ENCODE data around the gene RELL1. TPM values are rescaled to one million over a fixed set of nuclear protein-coding genes. Genes with fewer than 3 reads are reported as not detected.

Gene RELL1
- total RNA-seq, 2 donors from 2014 or later, result 25.3 to 33.9 TPM

GRCh38 chr4:37690976-37691375, 4.8 kb upstream of the RELL1 start:
- no peak for TF ChIP-seq CTCF (IDR thresholded peaks at IDR 0.05)
- H3K27ac ChIP-seq, result no peak overlapping the region
- no peaks in the 10 kb centered on the region for H3K36me3 ChIP-seq
- no peaks in the 10 kb centered on the region for H3K9me3 ChIP-seq
- no peaks in the 10 kb centered on the region for H3K27me3 ChIP-seq
- H3K4me3 ChIP-seq, result no peak overlapping the region
- H3K4me1 ChIP-seq, result peaks cover 0 to 8% of the 10 kb centered on the region in 2 donors
- no peak for DNase-seq (ENCODE audit: low spot score)

- Histone ChIP-seq H3K36me3 (no peaks in the 10 kb centered on the region), H3K9me3 (no peaks in the 10 kb centered on the region), H3K4me1 (peaks cover 0 to 19% of the 10 kb centered on the region in 2 donors), H3K4me3 (no peak overlapping the region), H3K27ac (no peak overlapping the region), H3K27me3 (no peaks in the 10 kb centered on the region)
- no peak for TF ChIP-seq CTCF (IDR thresholded peaks at IDR 0.05)
- DNase-seq (ENCODE audit: low spot score), result no peak
Measured at GRCh38 chr4:37689353-37690095, 3.3 kb upstream of the RELL1 start.

GRCh38 chr4:37687681-37688080, 1.5 kb upstream of the RELL1 start:
- no peak for TF ChIP-seq CTCF (IDR thresholded peaks at IDR 0.05)
- H3K9me3 ChIP-seq, result no peaks in the 10 kb centered on the region
- no peak overlapping the region for H3K4me3 ChIP-seq

GRCh38 chr4:37687194-37687562, 1.0 kb upstream of the RELL1 start:
- H3K27me3 ChIP-seq, result no peaks in the 10 kb centered on the region
- peak overlapping the region; percentile 75 to 80 for H3K27ac ChIP-seq
- H3K4me1 ChIP-seq, result peaks cover 0 to 32% of the 10 kb centered on the region in 2 donors
- H3K4me3 ChIP-seq, result peak overlapping the region; percentile 57 to 97
- DNase-seq (ENCODE audit: low spot score), result no peak
- H3K9me3 ChIP-seq, result no peaks in the 10 kb centered on the region
- no peak for TF ChIP-seq CTCF (IDR thresholded peaks at IDR 0.05)
- no peaks in the 10 kb centered on the region for H3K36me3 ChIP-seq

More at GRCh38 chr4:37687681-37688080, 1.5 kb upstream of the RELL1 start:
- Histone ChIP-seq H3K27ac (peak overlapping the region in 1 of 2 donors; percentile 75), H3K27me3 (no peaks in the 10 kb centered on the region), H3K36me3 (no peaks in the 10 kb centered on the region), H3K4me1 (peaks cover 0 to 32% of the 10 kb centered on the region in 2 donors)
- DNase-seq (ENCODE audit: low spot score), result no peak

GRCh38 chr4:37685823-37686372, 278 bp downstream of the RELL1 start:
- Histone ChIP-seq H3K9me3 (no peaks in the 10 kb centered on the region), H3K4me3 (peak overlapping the region; percentile 97), H3K36me3 (no peaks in the 10 kb centered on the region), H3K4me1 (peaks cover 0 to 32% of the 10 kb centered on the region in 2 donors), H3K27me3 (no peaks in the 10 kb centered on the region), H3K27ac (peak overlapping the region; percentile 98 to 99)
- DNase-seq (ENCODE audit: low spot score), result no peak
- no peak for TF ChIP-seq CTCF (IDR thresholded peaks at IDR 0.05)
